Choroid plexus epithelial cell (primary cell): ENCODE measurements around the gene SGCE.
"Not testable (repeated sequence)": the region's sequence is repeated elsewhere in the genome, so short reads cannot be mapped to it uniquely, and the experiment has no call there.

Source experiments
- DNase-seq: peaks from one replicate; pipeline ENCODE4 v3.0.0-alpha.2; 2010; ENCODE audit warnings: low read depth
- H3K4me3 ChIP-seq: 2 replicates; pipeline ENCODE4 v1.5.1; 2011; ENCODE audit warnings: low read depth, mild to moderate bottlenecking, control low read depth, low read length, moderate library complexity
- CTCF ChIP-seq: conservative IDR thresholded peaks from 2 replicates; pipeline ENCODE4 v1.5.1; 2011; ENCODE audit warnings: low read depth, mild to moderate bottlenecking, control low read depth, inconsistent platforms, low read length, moderate library complexity

The SGCE gene, protein sequence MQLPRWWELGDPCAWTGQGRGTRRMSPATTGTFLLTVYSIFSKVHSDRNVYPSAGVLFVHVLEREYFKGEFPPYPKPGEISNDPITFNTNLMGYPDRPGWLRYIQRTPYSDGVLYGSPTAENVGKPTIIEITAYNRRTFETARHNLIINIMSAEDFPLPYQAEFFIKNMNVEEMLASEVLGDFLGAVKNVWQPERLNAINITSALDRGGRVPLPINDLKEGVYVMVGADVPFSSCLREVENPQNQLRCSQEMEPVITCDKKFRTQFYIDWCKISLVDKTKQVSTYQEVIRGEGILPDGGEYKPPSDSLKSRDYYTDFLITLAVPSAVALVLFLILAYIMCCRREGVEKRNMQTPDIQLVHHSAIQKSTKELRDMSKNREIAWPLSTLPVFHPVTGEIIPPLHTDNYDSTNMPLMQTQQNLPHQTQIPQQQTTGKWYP

DNA sequence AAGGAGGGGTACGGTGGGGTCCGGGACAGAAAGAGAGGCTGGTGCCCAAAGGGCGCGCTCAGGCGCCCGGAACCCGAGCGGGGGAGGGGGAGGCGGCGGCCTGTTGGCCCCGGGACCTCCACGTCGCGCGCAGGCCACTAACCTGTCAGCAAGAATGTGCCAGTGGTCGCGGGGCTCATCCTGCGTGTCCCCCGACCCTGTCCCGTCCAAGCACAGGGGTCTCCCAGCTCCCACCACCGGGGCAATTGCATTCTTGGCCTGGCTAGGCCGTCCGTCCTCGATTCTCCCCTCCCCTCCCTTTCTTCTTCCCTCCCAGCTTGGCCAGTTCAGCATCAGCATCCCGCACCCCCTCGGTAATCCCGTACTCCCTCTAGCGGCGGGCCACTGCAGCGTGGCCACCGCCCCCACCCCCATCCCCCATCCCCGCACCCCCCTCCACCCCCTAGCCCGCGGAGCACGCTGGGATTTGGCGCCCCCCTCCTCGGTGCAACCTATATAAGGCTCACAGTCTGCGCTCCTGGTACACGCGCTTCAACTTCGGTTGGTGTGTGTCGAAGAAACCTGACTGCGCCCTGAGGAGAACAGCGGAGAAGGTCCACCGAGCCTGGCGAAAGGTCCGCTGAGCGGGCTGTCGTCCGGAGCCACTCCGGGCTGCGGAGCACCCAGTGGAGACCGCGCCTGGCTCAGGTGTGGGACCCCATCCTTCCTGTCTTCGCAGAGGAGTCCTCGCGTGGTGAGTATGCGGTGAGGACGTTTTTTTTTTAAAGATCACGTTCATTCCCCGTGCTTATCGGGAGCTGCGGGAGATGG lies at the start of gene SGCE:
TSS of gene SGCE (minus strand) at position 286 of the 810 bp plus-strand sequence. CDS start at position 251, 35 bp downstream.
- peak; percentile 88 for DNase-seq
- H3K4me3 ChIP-seq = peak within 1 kb of the TSS; percentile 82
- peak; percentile 68 for TF ChIP-seq CTCF

DNA sequence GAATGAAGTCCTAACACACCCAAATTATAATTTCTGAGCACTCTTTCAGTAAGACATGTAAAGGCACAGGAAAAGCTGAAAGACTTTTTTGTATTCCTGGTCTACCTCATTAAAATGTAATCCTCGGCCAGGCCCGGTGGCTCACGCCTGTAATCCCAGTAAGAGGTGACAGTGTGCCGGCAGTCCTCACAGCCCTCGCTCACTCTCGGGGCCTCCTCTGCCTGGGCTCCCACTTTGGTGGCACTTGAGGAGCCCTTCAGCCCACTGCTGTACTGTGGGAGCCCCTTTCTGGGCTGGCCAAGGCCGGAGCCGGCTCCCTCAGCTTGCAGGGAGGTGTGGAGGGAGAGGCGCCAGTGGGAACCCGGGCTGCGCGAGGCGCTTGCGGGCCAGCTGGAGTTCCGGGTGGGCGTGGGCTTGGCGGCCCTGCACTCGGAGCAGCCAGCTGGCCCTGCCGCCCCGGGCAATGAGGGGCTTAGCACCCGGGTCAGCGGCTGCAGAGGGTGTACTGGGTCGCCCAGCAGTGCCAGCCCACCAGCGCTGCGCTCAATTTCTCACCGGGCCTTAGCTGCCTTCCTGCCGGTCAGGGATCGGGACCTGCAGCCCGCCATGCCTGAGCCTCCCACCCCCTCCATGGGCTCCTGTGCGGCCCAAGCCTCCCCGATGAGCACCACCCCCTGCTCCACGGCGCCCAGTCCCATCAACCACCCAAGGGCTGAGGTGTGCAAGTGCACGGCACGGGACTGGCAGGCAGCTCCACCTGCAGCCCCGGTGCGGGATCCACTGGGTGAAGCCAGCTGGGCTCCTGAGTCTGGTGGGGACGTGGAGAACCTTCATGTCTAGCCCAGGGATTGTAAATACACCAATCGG lies 49.5 kb upstream of the SGCE start:
- not testable (repeated sequence) for H3K4me3 ChIP-seq, DNase-seq

DNA sequence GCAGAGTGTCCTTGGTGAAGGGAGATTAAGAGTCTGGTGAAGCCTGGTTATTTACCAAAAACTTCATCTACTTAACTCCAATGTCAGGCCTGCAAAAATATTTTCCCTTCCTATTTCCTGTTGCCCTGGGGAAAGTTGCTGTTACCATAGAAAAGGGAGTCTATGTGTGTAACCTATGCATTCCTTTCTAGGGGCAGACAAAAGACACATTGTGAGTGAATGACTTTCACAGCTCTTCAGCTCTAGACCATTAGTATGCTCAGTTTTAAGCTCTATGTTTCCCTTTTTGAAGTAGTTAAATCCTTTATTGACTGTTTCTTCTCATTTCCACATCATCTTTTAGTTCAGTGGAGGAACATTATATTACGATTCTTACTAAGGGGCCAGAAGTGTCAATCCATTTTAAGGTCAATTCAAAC lies 45.6 kb upstream of the SGCE start:
- H3K4me3 ChIP-seq = no peak overlapping the region
- DNase-seq = peak; percentile 87
- no peak for TF ChIP-seq CTCF

GRCh38 chr7:94700926-94701554 lies 45.1 kb upstream of the SGCE start:
- no peak for TF ChIP-seq CTCF
- H3K4me3 ChIP-seq = no peak overlapping the region
- DNase-seq = peak; percentile 65

DNA sequence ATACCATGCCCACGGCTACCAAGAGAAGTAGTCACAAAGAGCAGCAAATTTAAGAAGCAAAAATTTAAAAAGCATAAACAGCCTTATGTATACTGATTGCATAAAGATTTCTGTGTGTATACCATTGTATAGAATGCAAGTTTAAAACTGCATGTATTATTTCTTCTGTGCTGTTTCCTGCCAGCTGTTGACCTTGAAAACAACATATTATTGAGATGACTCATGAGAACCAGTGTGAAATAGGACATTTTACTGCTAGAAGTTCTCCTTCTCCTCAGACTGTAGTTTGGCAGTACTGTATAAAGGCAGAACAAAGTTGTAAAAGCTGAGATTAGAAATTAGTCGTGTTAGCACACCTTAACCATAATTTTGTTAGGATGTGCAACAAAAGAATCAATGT lies 42.3 kb upstream of the SGCE start:
- no peak overlapping the region for H3K4me3 ChIP-seq
- TF ChIP-seq CTCF = no peak
- peak; percentile 95 for DNase-seq

DNA sequence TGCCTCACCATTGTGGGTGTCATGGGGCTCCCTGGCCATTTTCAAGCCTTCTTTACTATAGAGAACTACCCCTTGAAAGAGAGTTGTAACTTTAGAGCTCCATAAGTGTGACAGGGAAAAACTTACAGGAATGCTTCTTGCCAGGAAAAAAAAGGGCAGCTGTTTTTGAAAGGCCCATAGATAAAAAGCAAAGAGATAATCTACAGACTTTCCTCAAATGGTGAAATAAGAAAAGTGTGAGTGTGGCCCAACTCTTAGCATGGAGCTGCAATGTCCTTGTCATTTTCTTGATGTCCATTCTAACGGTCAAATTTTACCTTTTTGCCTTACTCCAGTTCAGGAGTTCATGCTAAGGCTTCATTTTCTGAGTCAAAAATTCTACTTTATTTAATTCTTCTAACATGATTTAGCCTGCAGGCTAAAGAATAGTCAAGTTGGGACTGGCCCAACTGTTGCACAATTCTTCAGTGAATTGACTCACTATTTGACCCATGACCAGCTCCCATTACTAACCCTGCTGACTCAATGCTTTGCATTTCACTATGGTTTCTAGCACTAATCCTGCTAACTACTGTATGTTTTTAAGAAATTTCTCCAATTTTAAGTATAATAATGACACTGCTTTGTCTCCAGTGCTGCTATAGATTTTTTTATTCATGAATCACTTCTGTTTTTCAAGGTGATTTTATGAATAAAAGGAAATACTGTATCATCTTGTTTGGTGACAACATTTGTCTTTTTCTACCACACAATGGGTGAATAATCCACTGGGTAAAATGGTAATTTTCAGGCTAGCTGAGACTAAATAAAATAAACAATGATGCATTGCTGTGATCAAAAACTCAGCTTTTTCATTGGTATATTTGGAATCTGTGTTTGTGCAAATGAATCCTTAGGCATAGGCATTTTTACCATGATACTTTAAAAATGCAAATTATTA lies 41.4 kb upstream of the SGCE start:
- no peak for TF ChIP-seq CTCF
- no peak overlapping the region for H3K4me3 ChIP-seq
- DNase-seq = peak; percentile 98
